Measurements from ENCODE around the gene SAA1.
"Not testable (repeated sequence)": the region's sequence is repeated elsewhere in the genome, so short reads cannot be mapped to it uniquely, and the experiment has no call there.

The SAA1 gene
- total RNA-seq = 0 to 0.52 (median 0) reads per million in 18 experiments

GRCh38 chr11:18265949-18266348 lies at the start of gene SAA1:
Gene SAA1, plus strand, starts transcription at chr11:18266264. Its CDS starts 624 bp downstream, at chr11:18266888.
- no peak for DNase-seq

- DNase-seq = no peak
Observed at GRCh38 chr11:18221274-18221876, 44.7 kb upstream of the SAA1 start.

GRCh38 chr11:18222814-18223421 lies 43.1 kb upstream of the SAA1 start:
- DNase-seq = no peak

- DNase-seq = no peak
Observed at GRCh38 chr11:18223591-18224387, 42.3 kb upstream of the SAA1 start.

GRCh38 chr11:18225913-18226312 lies 40.2 kb upstream of the SAA1 start:
- DNase-seq = no peak

GRCh38 chr11:18229501-18229900 lies 36.6 kb upstream of the SAA1 start:
- no peak for DNase-seq

- DNase-seq = no peak
Observed at GRCh38 chr11:18230859-18231258, 35.2 kb upstream of the SAA1 start.

- DNase-seq = no peak
Observed at GRCh38 chr11:18233912-18234311, 32.2 kb upstream of the SAA1 start.

- no peak for DNase-seq
Observed at GRCh38 chr11:18235394-18236334, 30.4 kb upstream of the SAA1 start.

- DNase-seq = no peak
Observed at GRCh38 chr11:18236664-18237356, 29.3 kb upstream of the SAA1 start, which contains the start of gene SAA4. Gene SAA4, minus strand, starts transcription at chr11:18236802. Its CDS starts 876 bp downstream, at chr11:18235926.

- DNase-seq = no peak
Observed at GRCh38 chr11:18239655-18240054, 26.4 kb upstream of the SAA1 start.

- peak; percentile 73 to 74 for DNase-seq
Observed at GRCh38 chr11:18243783-18244362, 22.2 kb upstream of the SAA1 start.

- no peak for DNase-seq
Observed at GRCh38 chr11:18245396-18245795, 20.7 kb upstream of the SAA1 start.

- DNase-seq = peak in 1 of 2 donors; percentile 9
Observed at GRCh38 chr11:18246379-18247190, 19.5 kb upstream of the SAA1 start.

- DNase-seq = not testable (repeated sequence)
Observed at GRCh38 chr11:18247191-18247581, 18.9 kb upstream of the SAA1 start.

GRCh38 chr11:18248561-18248960 lies 17.5 kb upstream of the SAA1 start, which contains the start of gene SAA2:
Gene SAA2, minus strand, starts transcription at chr11:18248668. Its CDS starts 657 bp downstream, at chr11:18248011.
- DNase-seq = no peak

- DNase-seq = no peak
Observed at GRCh38 chr11:18253233-18253632, 12.8 kb upstream of the SAA1 start.

GRCh38 chr11:18253778-18254338 lies 12.2 kb upstream of the SAA1 start:
- DNase-seq = no peak

- DNase-seq = no peak
Observed at GRCh38 chr11:18254781-18255361, 11.2 kb upstream of the SAA1 start.

GRCh38 chr11:18259259-18259658 lies 6.8 kb upstream of the SAA1 start:
- DNase-seq = no peak
